ENCODE results near the gene MAGI2. TPM values are rescaled to one million over a fixed set of nuclear protein-coding genes. Genes with fewer than 3 reads are reported as not detected.

The MAGI2 gene
- total RNA-seq, 1 experiment from 2014 or later, result 0.07 TPM

- intact Hi-C loops (cut with micrococcal nuclease), result no loop called here
- no TSS peak for BruUV-seq (replicated peaks)
- ChIA-PET CTCF (no interaction called here), POLR2A (no interaction called here)
- H3K27ac Mint-ChIP-seq (ENCODE audit: low read depth, unreplicated experiment), result no peak overlapping the region
- H3K9me3 Mint-ChIP-seq (ENCODE audit: unreplicated experiment), result no peaks in the 10 kb centered on the region
- H3K4me3 Mint-ChIP-seq (ENCODE audit: unreplicated experiment), result no peak overlapping the region
- DNase-seq (ENCODE audit: unreplicated experiment), result no peak
- H3K4me1 Mint-ChIP-seq (ENCODE audit: insufficient read depth, unreplicated experiment), result no peaks in the 10 kb centered on the region
- TF ChIP-seq, protein P1, sequence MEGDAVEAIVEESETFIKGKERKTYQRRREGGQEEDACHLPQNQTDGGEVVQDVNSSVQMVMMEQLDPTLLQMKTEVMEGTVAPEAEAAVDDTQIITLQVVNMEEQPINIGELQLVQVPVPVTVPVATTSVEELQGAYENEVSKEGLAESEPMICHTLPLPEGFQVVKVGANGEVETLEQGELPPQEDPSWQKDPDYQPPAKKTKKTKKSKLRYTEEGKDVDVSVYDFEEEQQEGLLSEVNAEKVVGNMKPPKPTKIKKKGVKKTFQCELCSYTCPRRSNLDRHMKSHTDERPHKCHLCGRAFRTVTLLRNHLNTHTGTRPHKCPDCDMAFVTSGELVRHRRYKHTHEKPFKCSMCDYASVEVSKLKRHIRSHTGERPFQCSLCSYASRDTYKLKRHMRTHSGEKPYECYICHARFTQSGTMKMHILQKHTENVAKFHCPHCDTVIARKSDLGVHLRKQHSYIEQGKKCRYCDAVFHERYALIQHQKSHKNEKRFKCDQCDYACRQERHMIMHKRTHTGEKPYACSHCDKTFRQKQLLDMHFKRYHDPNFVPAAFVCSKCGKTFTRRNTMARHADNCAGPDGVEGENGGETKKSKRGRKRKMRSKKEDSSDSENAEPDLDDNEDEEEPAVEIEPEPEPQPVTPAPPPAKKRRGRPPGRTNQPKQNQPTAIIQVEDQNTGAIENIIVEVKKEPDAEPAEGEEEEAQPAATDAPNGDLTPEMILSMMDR (IDR thresholded peaks at IDR 0.05; ENCODE audit: unreplicated experiment), result no peak
- H3K27me3 Mint-ChIP-seq (ENCODE audit: insufficient read depth, unreplicated experiment), result peaks cover 99% of the 10 kb centered on the region
- no peaks in the 10 kb centered on the region for H3K36me3 Mint-ChIP-seq (ENCODE audit: insufficient read depth, unreplicated experiment)
Observed at GRCh38 chr7:79412915-79413314, 40.6 kb downstream of the MAGI2 start.

GRCh38 chr7:79412438-79412837 lies 41.0 kb downstream of the MAGI2 start:
- no peak for DNase-seq (ENCODE audit: unreplicated experiment)
- Mint-ChIP-seq H3K27me3 (ENCODE audit: insufficient read depth, unreplicated experiment) (peaks cover 99% of the 10 kb centered on the region), H3K27ac (ENCODE audit: low read depth, unreplicated experiment) (no peak overlapping the region), H3K4me3 (ENCODE audit: unreplicated experiment) (no peak overlapping the region), H3K36me3 (ENCODE audit: insufficient read depth, unreplicated experiment) (no peaks in the 10 kb centered on the region), H3K9me3 (ENCODE audit: unreplicated experiment) (no peaks in the 10 kb centered on the region), H3K4me1 (ENCODE audit: insufficient read depth, unreplicated experiment) (no peaks in the 10 kb centered on the region)
- TF ChIP-seq, protein P1 (IDR thresholded peaks at IDR 0.05; ENCODE audit: unreplicated experiment), result no peak
- ChIA-PET CTCF (no interaction called here), POLR2A (no interaction called here)
- intact Hi-C loops (cut with micrococcal nuclease), result no loop called here
- no TSS peak for BruUV-seq (replicated peaks)

GRCh38 chr7:79410345-79410744 lies 43.1 kb downstream of the MAGI2 start:
- no peak overlapping the region for H3K4me3 Mint-ChIP-seq (ENCODE audit: unreplicated experiment)
- no TSS peak for BruUV-seq (replicated peaks)
- no peak overlapping the region for H3K27ac Mint-ChIP-seq (ENCODE audit: low read depth, unreplicated experiment)
- CTCF ChIA-PET, result interaction anchor here (0.8 kb wide), 1 partner anchor 9 kb away, joined by 6 read pairs; no protein-coding TSS in a partner anchor
- no peaks in the 10 kb centered on the region for H3K36me3 Mint-ChIP-seq (ENCODE audit: insufficient read depth, unreplicated experiment)
- POLR2A ChIA-PET, result interaction anchor here (0.7 kb wide), 1 partner anchor 141 kb away, joined by 3 read pairs; no protein-coding TSS in a partner anchor
- no peaks in the 10 kb centered on the region for H3K4me1 Mint-ChIP-seq (ENCODE audit: insufficient read depth, unreplicated experiment)
- no peaks in the 10 kb centered on the region for H3K9me3 Mint-ChIP-seq (ENCODE audit: unreplicated experiment)
- H3K27me3 Mint-ChIP-seq (ENCODE audit: insufficient read depth, unreplicated experiment), result peaks cover 99% of the 10 kb centered on the region
- DNase-seq (ENCODE audit: unreplicated experiment), result no peak
- TF ChIP-seq, protein P1 (IDR thresholded peaks at IDR 0.05; ENCODE audit: unreplicated experiment), result no peak
- intact Hi-C loops (cut with micrococcal nuclease), result no loop called here

DNA sequence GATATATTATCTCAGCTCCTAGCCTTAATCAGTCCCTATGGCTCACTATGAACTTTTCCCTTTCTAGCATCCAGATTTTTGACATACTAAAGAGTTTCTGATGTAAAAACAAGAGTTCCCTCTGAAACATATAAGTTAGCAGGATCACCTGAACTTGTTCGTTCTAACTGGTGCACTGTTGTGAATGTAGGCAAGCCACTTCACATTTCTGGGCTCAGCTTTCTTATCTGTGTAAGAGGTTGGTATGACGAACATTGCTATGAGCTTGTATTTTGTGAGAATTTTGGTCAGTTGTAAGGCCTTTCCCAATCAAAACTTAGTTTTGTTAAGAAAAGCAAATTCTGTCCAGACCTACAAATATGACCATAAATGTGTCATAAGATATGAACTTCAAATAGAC lies 46.1 kb downstream of the MAGI2 start:
- H3K27ac Mint-ChIP-seq (ENCODE audit: low read depth, unreplicated experiment), result no peak overlapping the region
- no peaks in the 10 kb centered on the region for H3K4me1 Mint-ChIP-seq (ENCODE audit: insufficient read depth, unreplicated experiment)
- intact Hi-C loops (cut with micrococcal nuclease), result no loop called here
- H3K36me3 Mint-ChIP-seq (ENCODE audit: insufficient read depth, unreplicated experiment), result no peaks in the 10 kb centered on the region
- H3K4me3 Mint-ChIP-seq (ENCODE audit: unreplicated experiment), result no peak overlapping the region
- DNase-seq (ENCODE audit: unreplicated experiment), result no peak
- ChIA-PET POLR2A (no interaction called here), CTCF (no interaction called here)
- TF ChIP-seq, protein P1 (IDR thresholded peaks at IDR 0.05; ENCODE audit: unreplicated experiment), result no peak
- peaks cover 89% of the 10 kb centered on the region for H3K27me3 Mint-ChIP-seq (ENCODE audit: insufficient read depth, unreplicated experiment)
- no TSS peak for BruUV-seq (replicated peaks)
- no peaks in the 10 kb centered on the region for H3K9me3 Mint-ChIP-seq (ENCODE audit: unreplicated experiment)

All from MCF 10A (cell line).